K562 (cell line): ENCODE data around the gene CHAC1. TPM values are rescaled to one million over a fixed set of nuclear protein-coding genes. Genes with fewer than 3 reads are reported as not detected.

ENCODE experiments used
- ATAC-seq: fragments of 200-7000 bp; cut with Tn5 transposase; 3 replicates; pipeline ENCODE4 v1.9.1; 2020; ENCODE audit warnings: moderate library complexity
- BruUV-seq: library from RNA; stranded (reverse); fragments of 400-500 nt; replicated peaks from 2 replicates; lab custom pipeline; 2021; lab: Mats Ljungman, UMichigan
- CTCF ChIA-PET: fragments of 300-600 bp; formaldehyde crosslinking; extraction: SDS; loops from one replicate; lab custom pipeline; 2021; ENCODE audit warnings: low intra/inter-chr PET ratio; lab: Yijun Ruan, JAX
- POLR2A ChIA-PET: fragments of 300-600, 350-650 bp; sonication (Branson Sonifier 250); formaldehyde crosslinking; extraction: SDS; loops from one replicate; lab custom pipeline; 2021; ENCODE audit warnings: antibody characterized with exemption, inconsistent platforms; lab: Yijun Ruan, JAX
- DNase-seq, 4 experiments: peaks; one replicate each; pipeline versions ENCODE4 v3.0.0 to v3.0.0-alpha.2; 2011 to 2018; ENCODE audit warnings: low spot score in 3 of 4, mixed read lengths in 3 of 4; ENCODE audit errors: extremely low read depth in 1 of 4
- FAIRE-seq: peaks from 2 replicates; lab custom pipeline; 2011; peaks lifted over from hg19 to GRCh38; lab: Jason Lieb, UNC
- H2AFZ ChIP-seq: 2 replicates; pipeline ENCODE4 v1.6.0; 2011; ENCODE audit warnings: low read depth, low read length, control low read depth, inconsistent platforms
- H3K27ac ChIP-seq: fragments of 200-600 bp; 3 replicates; pipeline ENCODE4 v1.8.0; 2011; ENCODE audit warnings: low read depth, mild to moderate bottlenecking, control low read depth, inconsistent platforms, low read length, moderate library complexity, mixed read lengths; ENCODE audit errors: extremely low read depth
- H3K27me3 ChIP-seq, 2 experiments: fragments of 300-600 bp in 1 of 2; 2 replicates in 1 of 2; 3 replicates in 1 of 2; pipeline versions ENCODE4 v1.6.0 to v1.8.0; 2011; ENCODE audit warnings: inconsistent platforms in 2 of 2, low read length in 2 of 2, mild to moderate bottlenecking in 1 of 2, mixed read lengths in 1 of 2, moderate library complexity in 1 of 2; ENCODE audit not compliant: control insufficient read depth in 2 of 2, insufficient read depth in 2 of 2
- H3K36me3 ChIP-seq: fragments of 300-600 bp; 3 replicates; pipeline ENCODE4 v1.8.0; 2011; ENCODE audit warnings: mild to moderate bottlenecking, low read length, inconsistent platforms; ENCODE audit not compliant: control insufficient read depth, insufficient read depth
- H3K4me1 ChIP-seq, 2 experiments: fragments of 200-600 bp in 1 of 2; replicated peaks in 1 of 2; 2 replicates in 1 of 2; 3 replicates in 1 of 2; pipeline versions ENCODE4 v1.5.1 to v1.8.0; 2011; ENCODE audit warnings: inconsistent platforms in 2 of 2, low read length in 2 of 2, mild to moderate bottlenecking in 1 of 2, mixed read lengths in 1 of 2, moderate library complexity in 1 of 2; ENCODE audit not compliant: control insufficient read depth in 2 of 2, insufficient read depth in 2 of 2
- H3K4me2 ChIP-seq: 2 replicates; pipeline ENCODE4 v1.6.1; 2011; ENCODE audit warnings: low read length, control low read depth, inconsistent platforms, mixed read lengths; ENCODE audit not compliant: insufficient read depth
- H3K4me3 ChIP-seq: fragments of 200-600 bp; sonication (generic), shearing (Covaris generic); 2 replicates; pipeline ENCODE4 v1.5.1; 2016; ENCODE audit warnings: control low read depth, inconsistent platforms
- H3K79me2 ChIP-seq: fragments of 200-600 bp; 3 replicates; pipeline ENCODE4 v1.8.0; 2011; ENCODE audit warnings: low read length, inconsistent platforms; ENCODE audit not compliant: control insufficient read depth, insufficient read depth
- H3K9ac ChIP-seq, 2 experiments: 2 replicates each; pipeline versions ENCODE4 v1.6.0 to v1.6.1; 2011; ENCODE audit warnings: low read depth in 2 of 2, low read length in 2 of 2, control low read depth in 1 of 2, inconsistent platforms in 1 of 2, mild to moderate bottlenecking in 1 of 2, mixed read lengths in 1 of 2; ENCODE audit not compliant: insufficient read depth in 1 of 2
- H3K9me1 ChIP-seq: one replicate; pipeline ENCODE4 v1.6.0; 2011; ENCODE audit warnings: inconsistent platforms, mild to moderate bottlenecking, low read length, moderate library complexity; ENCODE audit not compliant: control insufficient read depth, insufficient read depth
- H3K9me3 ChIP-seq: replicated peaks from 2 replicates; pipeline ENCODE4 v1.5.1; 2011; ENCODE audit warnings: low read depth, low read length, inconsistent platforms; ENCODE audit not compliant: control insufficient read depth, insufficient read depth
- H4K20me1 ChIP-seq: replicated peaks from 2 replicates; pipeline ENCODE4 v1.6.1; 2011; ENCODE audit warnings: low read length, inconsistent platforms, mixed read lengths; ENCODE audit not compliant: control insufficient read depth, insufficient read depth
- CBX1 ChIP-seq: sonication (generic); IDR thresholded peaks from 2 replicates; pipeline ENCODE4 v1.6.1; 2016; ENCODE audit warnings: antibody characterized with exemption, low read depth, mild to moderate bottlenecking
- ELF2 ChIP-seq: fragments of 250-450 bp; sonication (Bioruptor Pico); IDR thresholded peaks from 2 replicates; pipeline ENCODE4 v1.5.0; 2021; ENCODE audit warnings: mild to moderate bottlenecking
- FOXA3 ChIP-seq, 2 experiments: fragments of 450-650 bp in 1 of 2; sonication (generic) in 1 of 2; formaldehyde crosslinking; IDR thresholded peaks in 1 of 2; conservative IDR thresholded peaks in 1 of 2; 2 replicates each; pipeline versions ENCODE4 v1.4.0 to v1.8.0; 2020 to 2022; ENCODE audit warnings: mild to moderate bottlenecking in 2 of 2, missing genetic modification reagents in 1 of 2
- MCM5 ChIP-seq: fragments of 450-650 bp; IDR thresholded peaks from 2 replicates; pipeline ENCODE4 v1.6.1; 2016; ENCODE audit warnings: low read depth
- NRF1 ChIP-seq, 2 experiments: fragments of 450-650 bp; IDR thresholded peaks in 1 of 2; conservative IDR thresholded peaks in 1 of 2; 2 replicates each; pipeline ENCODE4 v1.6.1; 2014; ENCODE audit warnings: mild to moderate bottlenecking in 2 of 2
- PRDM10 ChIP-seq: fragments of 450-650 bp; IDR thresholded peaks from 2 replicates; pipeline ENCODE4 v1.6.1; 2018; ENCODE audit not compliant: partially characterized antibody
- RAD51 ChIP-seq: fragments of 450-650 bp; IDR thresholded peaks from 2 replicates; pipeline ENCODE4 v1.7.1; 2016; ENCODE audit warnings: low read depth, mild to moderate bottlenecking, borderline replicate concordance
- SIN3A ChIP-seq, 2 experiments: fragments of 150-350 bp in 1 of 2; IDR thresholded peaks; 2 replicates each; pipeline ENCODE4 v1.6.1; 2011 to 2016; ENCODE audit warnings: borderline replicate concordance in 2 of 2, low read depth in 2 of 2, low read length in 2 of 2, mild to moderate bottlenecking in 2 of 2, moderate library complexity in 2 of 2; ENCODE audit not compliant: control insufficient read depth in 1 of 2
- TBP ChIP-seq: optimal IDR thresholded peaks from 2 replicates; pipeline ENCODE3; 2011; ENCODE audit warnings: low read depth, low read length, improper control_type of control experiment
- ZNF134 ChIP-seq: fragments of 250-450 bp; sonication (Bioruptor Pico); conservative IDR thresholded peaks from 2 replicates; pipeline ENCODE4 v1.4.0; 2020
- WGBS: fragments of 100-300 bp; shearing (Covaris generic); methylation state at CpG from one replicate; pipeline ENCODE4 v1.1.6; 2016; ENCODE audit warnings: low coverage, mixed read lengths; ENCODE audit not compliant: insufficient coverage; ENCODE audit errors: missing lambda C conversion rate; 5-methylcytosine and 5-hydroxymethylcytosine counted together
- in situ Hi-C: fragments of 300-500 bp; cut with MboI; formaldehyde crosslinking; loops from 4 replicates; pipeline ENCODE4 v1.15.0; 2018; ENCODE audit warnings: inconsistent platforms, mixed read lengths
- intact Hi-C: fragments of 100-400 bp; cut with micrococcal nuclease; formaldehyde crosslinking; loops from 2 replicates; pipeline ENCODE4 v1.14.2; 2022
- polyA plus RNA-seq, 8 experiments: library from polyadenylated mRNA; depleted of rRNA in 4 of 8; stranded (reverse) in 5 of 8; unstranded in 3 of 8; fragments of >200 nt; fragmentation: Nextera tagmentation in 2 of 8; fragmentation: Illumina TruSeq in 1 of 8; extraction: Ambion mirVana in 2 of 8; extraction: Trizol in 1 of 8; gene quantifications; 2 replicates each; pipeline versions ENCODE4 v1.2.1 to v1.2.3, GENCODE V29; 2011 to 2014; ENCODE audit warnings: inconsistent platforms in 1 of 8, missing spikeins in 1 of 8
- total RNA-seq, 7 experiments: library from RNA; depleted of rRNA in 6 of 7; stranded (reverse); fragments of >200 nt in 6 of 7; fragmentation: Illumina TruSeq in 2 of 7; extraction: Trizol in 2 of 7; gene quantifications; 2 replicates each; pipeline versions ENCODE4 v1.2.1 to v1.2.3, GENCODE V29; 2011 to 2021; ENCODE audit warnings: low replicate concordance in 1 of 7
- TF ChIP-seq, protein P1 (sequence below), 3 experiments: fragments of 200-800 bp in 1 of 3; fragments of 250-450 bp in 1 of 3; fragments of 450-650 bp in 1 of 3; sonication (Bioruptor Pico) in 1 of 3; sonication (Bioruptor generic) in 1 of 3; formaldehyde crosslinking in 1 of 3; IDR thresholded peaks; 2 replicates each; pipeline versions ENCODE4 v1.6.1 to v1.8.0; 2016 to 2022; ENCODE audit warnings: mild to moderate bottlenecking in 2 of 3, missing genetic modification characterization in 2 of 3, missing compliant biosample characterization in 1 of 3, moderate library complexity in 1 of 3

CHAC1 gene
- total and polyA plus RNA-seq, 9 of the 15 experiments (the other 6 are each of a cell fraction or from before 2014, with no cell fraction given): 0.47 to 39.0 (median 7.5) TPM

DNA sequence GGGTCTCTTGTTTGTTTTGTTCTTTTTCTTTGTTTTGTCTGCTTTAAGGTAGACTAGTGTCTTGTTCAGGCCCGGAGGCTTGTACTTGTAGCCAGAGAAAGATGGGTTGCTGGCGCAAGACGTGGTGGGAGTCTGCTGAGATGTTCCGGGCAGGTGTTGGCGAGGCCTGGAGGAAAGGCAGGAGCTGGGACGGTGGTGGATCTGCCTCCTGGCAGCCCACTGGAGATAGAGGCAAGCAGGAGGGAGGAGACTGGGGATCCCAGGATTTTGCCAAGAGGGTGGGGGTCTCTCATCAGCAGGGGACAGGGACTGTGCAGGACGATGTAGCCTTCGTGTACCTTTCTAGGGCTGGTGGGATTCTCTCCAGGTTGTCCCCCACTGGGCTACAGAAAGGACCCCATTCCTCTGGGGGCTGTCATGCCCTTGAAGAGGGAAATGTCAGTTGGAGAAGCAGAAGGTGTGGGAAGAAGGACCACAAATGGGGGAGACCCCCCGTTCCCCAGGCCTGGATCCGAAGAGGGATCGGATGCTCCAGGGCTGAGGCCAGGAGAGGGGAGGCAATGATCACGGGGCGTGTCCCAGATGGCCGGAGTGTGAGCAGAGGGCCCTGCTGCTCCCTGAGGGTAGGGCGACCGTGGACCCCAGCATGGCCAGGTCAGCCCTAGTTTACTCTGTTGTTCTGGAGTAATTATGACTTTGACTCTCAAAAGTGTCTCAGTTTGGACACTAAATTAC is 7.0 kb downstream of the CHAC1 start (continued):
- TF ChIP-seq, protein P1, sequence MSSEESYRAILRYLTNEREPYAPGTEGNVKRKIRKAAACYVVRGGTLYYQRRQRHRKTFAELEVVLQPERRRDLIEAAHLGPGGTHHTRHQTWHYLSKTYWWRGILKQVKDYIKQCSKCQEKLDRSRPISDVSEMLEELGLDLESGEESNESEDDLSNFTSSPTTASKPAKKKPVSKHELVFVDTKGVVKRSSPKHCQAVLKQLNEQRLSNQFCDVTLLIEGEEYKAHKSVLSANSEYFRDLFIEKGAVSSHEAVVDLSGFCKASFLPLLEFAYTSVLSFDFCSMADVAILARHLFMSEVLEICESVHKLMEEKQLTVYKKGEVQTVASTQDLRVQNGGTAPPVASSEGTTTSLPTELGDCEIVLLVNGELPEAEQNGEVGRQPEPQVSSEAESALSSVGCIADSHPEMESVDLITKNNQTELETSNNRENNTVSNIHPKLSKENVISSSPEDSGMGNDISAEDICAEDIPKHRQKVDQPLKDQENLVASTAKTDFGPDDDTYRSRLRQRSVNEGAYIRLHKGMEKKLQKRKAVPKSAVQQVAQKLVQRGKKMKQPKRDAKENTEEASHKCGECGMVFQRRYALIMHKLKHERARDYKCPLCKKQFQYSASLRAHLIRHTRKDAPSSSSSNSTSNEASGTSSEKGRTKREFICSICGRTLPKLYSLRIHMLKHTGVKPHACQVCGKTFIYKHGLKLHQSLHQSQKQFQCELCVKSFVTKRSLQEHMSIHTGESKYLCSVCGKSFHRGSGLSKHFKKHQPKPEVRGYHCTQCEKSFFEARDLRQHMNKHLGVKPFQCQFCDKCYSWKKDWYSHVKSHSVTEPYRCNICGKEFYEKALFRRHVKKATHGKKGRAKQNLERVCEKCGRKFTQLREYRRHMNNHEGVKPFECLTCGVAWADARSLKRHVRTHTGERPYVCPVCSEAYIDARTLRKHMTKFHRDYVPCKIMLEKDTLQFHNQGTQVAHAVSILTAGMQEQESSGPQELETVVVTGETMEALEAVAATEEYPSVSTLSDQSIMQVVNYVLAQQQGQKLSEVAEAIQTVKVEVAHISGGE (CRISPR knock-in tag; IDR thresholded peaks at IDR 0.05): no peak

- CTCF ChIA-PET: no interaction called here
- ATAC-seq (no peak), DNase-seq (no peak), FAIRE-seq (no peak)
- no peak overlapping the region for H3K4me3 ChIP-seq
- H3K9ac ChIP-seq: peak overlapping the region in 1 of 2 experiments; percentile 50; a peak in 1 of 4 replicates
- POLR2A ChIA-PET: interaction anchor here (0.6 to 1.4 kb wide), 3 partner anchors 14 to 264 kb away, joined by 3 read pairs; no protein-coding TSS in a partner anchor
- in situ Hi-C loops: no loop called here
- H3K27ac ChIP-seq: no peak overlapping the region
- no peaks in the 10 kb centered on the region; a peak in 1 of 5 replicates for H3K27me3 ChIP-seq
- 21% methylated on average over 8 of the region's 11 CpGs for WGBS
- peaks cover 5% of the 10 kb centered on the region; the same call in 1 of the 2 replicates for H4K20me1 ChIP-seq
- no TSS peak for BruUV-seq
- H3K4me1 ChIP-seq: peaks cover 4 to 25% of the 10 kb centered on the region in 2 experiments; a peak in 4 of 5 replicates
- no peaks in the 10 kb centered on the region for H3K9me3 ChIP-seq
- H3K4me2 ChIP-seq: no peak overlapping the region
- no peak for TF ChIP-seq CBX1
- TF ChIP-seq ZNF134 (CRISPR knock-in tag): no peak
- no peak for TF ChIP-seq PRDM10
- TF ChIP-seq MCM5: no peak
- no peak for TF ChIP-seq TBP
- TF ChIP-seq NRF1 (conservative IDR thresholded peaks at IDR 0.05 in 1 of 2, IDR thresholded peaks at IDR 0.05 in 1 of 2): no peak
- TF ChIP-seq RAD51: no peak
- TF ChIP-seq ELF2: no peak
- TF ChIP-seq FOXA3 (CRISPR knock-in tag; conservative IDR thresholded peaks at IDR 0.05 in 1 of 2, IDR thresholded peaks at IDR 0.05 in 1 of 2): no peak
- no peak for TF ChIP-seq SIN3A (IDR thresholded peaks at IDR 0.05; ENCODE audit: borderline replicate concordance in 2 of 2, control insufficient read depth in 1 of 2, low read depth in 2 of 2, low read length in 2 of 2)
- H2AFZ ChIP-seq: no peak overlapping the region; the same call in 1 of the 2 replicates
- no peaks in the 10 kb centered on the region for H3K36me3 ChIP-seq
- H3K9me1 ChIP-seq: peaks cover 2% of the 10 kb centered on the region
- H3K79me2 ChIP-seq: no peaks in the 10 kb centered on the region
- intact Hi-C loops: no loop called here
These were observed 7.7 kb downstream of the CHAC1 start for GRCh38 chr15:40960925-40961324.
